GM18907 (cell line): Measurements from ENCODE around the gene SNX30.

ENCODE experiments used
- ATAC-seq: cut with Tn5 transposase; IDR thresholded peaks from one replicate; pipeline ENCODE4 v1.9.1; 2021; ENCODE audit warnings: mild to moderate bottlenecking, moderate library complexity; ENCODE audit not compliant: unreplicated experiment

SNX30 gene

DNA sequence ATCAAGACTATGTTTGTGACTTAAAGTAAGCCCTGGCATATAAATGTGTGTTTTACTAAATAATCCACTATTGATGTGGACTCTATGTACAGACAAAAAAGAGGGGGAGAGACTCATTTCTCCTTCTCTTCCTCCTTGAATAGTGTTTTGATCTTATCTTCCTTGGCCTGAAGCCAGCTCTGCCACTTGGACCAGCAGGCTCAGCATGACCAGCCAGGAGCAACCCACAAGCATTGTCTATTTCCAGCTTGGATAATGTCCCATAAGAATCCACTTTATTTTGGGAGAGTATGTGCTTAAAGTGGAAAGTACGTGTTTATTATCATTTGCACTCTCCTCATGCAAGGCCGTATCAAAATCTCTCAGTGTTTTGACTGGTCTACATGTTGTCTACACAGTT lies 164.0 kb downstream of the SNX30 start:
- no peak for ATAC-seq

DNA sequence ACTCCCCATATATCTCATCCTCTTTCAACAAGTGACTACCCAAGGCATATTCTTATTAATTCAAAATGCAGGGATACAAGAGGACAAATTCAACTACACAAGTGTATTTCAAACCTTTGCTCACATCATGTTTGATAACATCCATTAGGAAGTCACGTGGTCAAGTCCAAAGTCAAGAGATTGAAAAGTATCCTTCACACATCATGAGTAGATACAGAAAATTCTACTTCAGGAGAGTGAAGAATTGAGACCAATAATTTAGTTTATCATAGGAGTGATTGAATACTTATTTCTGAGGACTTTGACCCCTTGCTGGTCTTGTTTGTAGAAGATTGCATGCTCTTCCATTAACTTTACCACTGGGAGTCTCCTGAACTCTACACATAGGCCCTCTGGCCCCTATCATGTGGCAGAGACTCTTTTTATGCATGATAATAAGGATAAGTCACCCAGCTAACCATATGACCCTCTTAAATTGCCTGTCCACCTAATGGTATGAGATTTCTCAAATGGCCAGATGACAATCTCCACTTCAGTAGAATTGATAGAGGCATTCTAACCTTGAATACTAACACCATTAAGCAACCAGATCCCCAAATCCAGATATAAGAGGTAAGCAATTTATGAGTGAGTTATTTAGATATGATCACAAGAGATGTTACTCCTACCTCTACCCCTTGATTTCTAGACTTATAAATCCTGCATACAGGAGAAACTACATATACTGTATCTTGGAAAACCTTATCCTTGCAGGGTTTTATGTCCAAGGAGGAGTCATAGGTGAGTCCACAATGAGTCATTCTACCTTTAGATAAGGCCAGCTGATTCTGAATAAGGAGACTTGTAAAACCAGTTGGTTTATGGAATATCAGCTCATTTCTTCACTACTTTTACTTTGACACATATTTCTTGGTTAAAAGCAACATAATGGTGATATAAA lies 166.8 kb downstream of the SNX30 start:
- no peak for ATAC-seq

GRCh38 chr9:112917987-112918362 lies 167.4 kb downstream of the SNX30 start:
- no peak for ATAC-seq

DNA sequence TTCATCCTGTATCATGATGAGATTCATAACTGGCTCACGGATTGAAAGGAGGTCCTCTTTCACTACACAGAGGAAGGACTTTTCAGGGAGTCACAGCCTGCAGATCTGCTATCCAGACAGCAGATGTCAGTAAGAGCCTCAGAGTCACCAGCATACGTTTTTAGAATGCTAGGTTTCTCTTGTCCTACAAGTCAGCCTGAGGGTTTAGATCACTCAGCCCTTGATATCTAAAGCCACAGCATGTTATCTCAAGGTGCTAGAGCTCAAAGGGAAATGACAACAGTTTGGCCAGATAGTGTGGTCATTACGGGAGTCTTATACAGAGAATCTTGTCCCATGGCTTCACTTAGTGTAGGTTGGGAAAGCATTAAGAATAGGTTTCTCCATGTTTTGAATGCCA lies 171.0 kb downstream of the SNX30 start:
- ATAC-seq, result no peak
